GM19463 (cell line): Measurements from ENCODE around the gene RHOU.
A peak's percentile ranks its signal among the peaks of the same experiment; 100 is the strongest.

Source experiments
- ATAC-seq: cut with Tn5 transposase; IDR thresholded peaks from one replicate; pipeline ENCODE4 v1.9.1; 2021; ENCODE audit warnings: mild to moderate bottlenecking, moderate library complexity; ENCODE audit not compliant: unreplicated experiment

Gene RHOU

DNA sequence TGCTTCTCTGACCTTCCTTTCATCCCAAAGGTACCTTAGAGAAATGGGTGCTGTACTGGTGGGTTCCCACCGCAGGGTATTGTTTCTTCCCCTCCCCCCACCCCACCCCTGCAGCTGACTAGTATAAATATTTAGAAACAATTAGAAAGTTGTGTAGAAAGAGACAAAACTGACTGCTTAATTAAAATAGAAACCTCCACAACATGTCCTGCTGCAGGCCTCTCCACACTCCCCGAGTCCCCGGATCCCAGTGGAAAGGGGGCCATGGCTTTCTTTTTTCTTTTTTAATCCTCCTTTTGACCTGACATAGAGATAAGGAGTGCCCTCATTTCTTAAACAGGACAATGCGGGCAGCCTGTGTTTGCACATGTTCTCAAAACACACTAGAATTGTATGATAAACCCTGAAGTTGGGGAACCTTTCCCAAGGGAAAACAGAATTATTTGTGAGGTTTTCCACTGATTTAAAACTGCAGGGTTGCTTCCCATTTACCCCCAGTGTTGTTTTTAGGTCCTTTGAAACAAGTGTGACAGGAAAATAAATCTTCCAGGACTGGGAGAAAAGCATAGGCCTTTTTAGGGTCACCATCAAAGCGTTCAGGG lies 1.7 kb downstream of the RHOU start:
- no peak for ATAC-seq

GRCh38 chr1:228737601-228738041 lies 2.3 kb downstream of the RHOU start:
- no peak for ATAC-seq

- ATAC-seq: no peak
These were observed 4.5 kb downstream of the RHOU start for GRCh38 chr1:228739826-228740225.

- ATAC-seq: no peak
These were observed 5.5 kb downstream of the RHOU start for GRCh38 chr1:228740543-228741317.

- no peak for ATAC-seq
These were observed 7.1 kb downstream of the RHOU start for GRCh38 chr1:228742281-228742860.

DNA sequence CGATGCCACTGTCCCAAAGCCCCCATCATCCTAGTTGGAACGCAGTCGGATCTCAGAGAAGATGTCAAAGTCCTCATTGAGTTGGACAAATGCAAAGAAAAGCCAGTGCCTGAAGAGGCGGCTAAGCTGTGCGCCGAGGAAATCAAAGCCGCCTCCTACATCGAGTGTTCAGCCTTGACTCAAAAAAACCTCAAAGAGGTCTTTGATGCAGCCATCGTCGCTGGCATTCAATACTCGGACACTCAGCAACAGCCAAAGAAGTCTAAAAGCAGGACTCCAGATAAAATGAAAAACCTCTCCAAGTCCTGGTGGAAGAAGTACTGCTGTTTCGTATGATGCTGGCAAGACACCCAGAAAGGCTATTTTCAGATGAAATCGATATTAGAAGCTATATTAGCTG lies 8.1 kb downstream of the RHOU start:
- no peak for ATAC-seq

DNA sequence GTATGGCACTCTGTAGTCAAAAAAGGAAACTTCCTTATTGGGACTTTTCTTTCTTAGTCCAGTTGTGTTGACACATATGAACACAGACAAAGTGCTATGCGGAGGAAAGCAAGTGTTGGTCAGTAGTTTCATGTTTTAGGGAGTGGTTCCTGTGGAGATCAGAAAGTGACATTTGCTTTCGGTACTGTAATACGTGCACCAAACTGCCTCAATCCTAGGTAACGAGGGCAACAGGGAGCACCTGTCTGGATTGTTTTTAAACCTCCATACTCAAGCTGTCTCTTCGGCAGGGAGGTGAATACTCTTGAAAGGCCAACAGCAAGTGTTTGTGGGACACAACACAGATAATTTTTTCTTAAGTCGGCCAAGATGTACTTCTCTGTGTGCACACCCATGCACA lies 9.1 kb downstream of the RHOU start:
- ATAC-seq: no peak

DNA sequence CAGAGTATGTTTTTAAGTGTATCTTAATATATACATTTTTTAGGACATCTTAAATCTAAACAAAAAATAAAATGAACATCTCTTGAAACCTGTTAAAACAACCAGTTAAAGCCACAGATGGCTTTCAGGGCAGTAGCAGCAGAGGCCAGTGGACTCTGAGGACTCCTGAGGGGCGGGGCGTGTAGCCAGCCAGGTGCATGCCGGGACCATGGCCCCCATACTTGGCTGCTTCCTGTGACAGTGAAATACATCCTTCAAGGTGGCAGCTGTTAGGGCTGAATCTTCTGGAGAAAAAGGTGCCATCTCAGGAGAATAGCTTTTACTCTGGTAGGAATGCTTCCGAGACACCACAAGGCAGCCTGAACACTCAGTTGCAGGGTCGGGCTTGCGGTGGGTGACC lies 9.6 kb downstream of the RHOU start:
- ATAC-seq: no peak

- ATAC-seq: no peak
These were observed 10.2 kb downstream of the RHOU start for GRCh38 chr1:228745497-228745896.

- ATAC-seq: no peak
These were observed 12.1 kb downstream of the RHOU start for GRCh38 chr1:228747301-228747935.

GRCh38 chr1:228748029-228748428 lies 12.8 kb downstream of the RHOU start:
- no peak for ATAC-seq

GRCh38 chr1:228748431-228748830 lies 13.2 kb downstream of the RHOU start:
- no peak for ATAC-seq

DNA sequence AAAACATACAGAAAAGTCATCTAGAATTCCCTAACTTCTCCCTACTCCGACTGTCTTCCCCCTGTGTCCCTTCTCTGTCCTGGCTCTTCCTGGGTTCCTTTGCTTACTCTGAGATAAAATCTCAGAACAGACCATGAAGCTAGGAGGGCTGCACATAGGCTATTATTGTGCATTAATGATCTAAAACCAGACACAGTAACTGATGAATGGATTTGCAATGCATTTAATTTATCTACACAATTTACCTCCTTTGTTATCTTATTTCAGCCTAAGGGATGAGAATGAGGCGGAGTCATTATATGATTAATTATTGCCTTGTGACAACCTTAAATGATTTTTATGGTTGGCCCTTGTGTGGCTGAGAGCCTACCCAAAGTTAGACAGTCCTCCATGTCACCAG lies 14.5 kb downstream of the RHOU start:
- ATAC-seq: no peak

DNA sequence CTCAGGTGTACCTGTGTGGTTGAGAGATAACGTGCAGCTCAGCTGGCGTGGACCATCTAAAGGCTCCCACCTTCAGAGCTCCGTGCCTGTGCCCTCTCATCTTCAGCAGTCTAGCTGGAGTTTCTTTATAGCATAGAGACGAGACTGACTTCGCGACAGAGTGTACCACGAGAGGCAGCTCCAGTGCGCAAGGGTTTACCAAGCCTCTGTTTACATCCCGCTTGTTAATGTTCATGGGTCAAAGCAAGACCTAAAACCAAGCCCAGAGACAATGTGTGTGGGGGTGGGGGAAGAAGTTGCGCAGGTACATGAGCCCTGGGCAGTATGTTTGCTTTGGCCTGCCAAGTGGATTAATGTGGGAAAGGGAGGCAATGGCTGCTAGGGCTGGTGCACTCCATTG lies 15.6 kb downstream of the RHOU start:
- ATAC-seq: no peak

DNA sequence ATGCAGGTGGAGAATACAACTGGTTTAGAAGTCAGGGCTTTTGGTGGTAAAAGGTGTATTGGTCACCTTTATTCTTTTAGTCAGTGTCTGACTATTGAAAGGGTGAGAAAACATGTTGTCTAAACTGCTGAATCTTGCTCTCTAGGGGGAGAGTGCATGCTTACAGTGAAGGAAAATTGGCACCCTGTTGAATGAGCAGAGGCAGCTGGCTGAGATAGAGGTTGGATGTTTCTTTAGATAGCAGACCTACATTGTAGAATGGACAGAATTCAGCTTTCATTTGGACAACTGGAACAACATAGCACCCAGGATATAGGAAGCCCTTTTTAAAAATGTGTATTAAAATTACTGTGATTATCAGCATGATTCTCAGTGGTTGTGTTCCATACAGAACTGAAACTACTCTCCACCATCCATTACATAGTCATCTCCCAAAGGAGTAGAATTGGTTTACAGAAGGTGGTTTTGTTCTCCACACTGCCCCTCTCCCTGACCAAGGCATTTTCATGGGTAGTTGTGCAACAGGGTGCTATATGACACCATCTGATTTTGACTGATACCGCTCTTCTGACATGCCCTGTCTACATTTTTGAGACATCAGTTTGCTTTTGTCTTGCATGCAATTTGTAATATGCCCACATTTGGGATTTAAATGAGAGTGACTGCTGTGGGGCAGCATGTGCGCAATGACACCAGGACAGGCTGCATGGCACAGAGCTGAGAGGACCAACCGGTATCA lies 16.2 kb downstream of the RHOU start:
- ATAC-seq: peak; percentile 77

GRCh38 chr1:228752258-228752657 lies 17.0 kb downstream of the RHOU start:
- ATAC-seq: no peak

DNA sequence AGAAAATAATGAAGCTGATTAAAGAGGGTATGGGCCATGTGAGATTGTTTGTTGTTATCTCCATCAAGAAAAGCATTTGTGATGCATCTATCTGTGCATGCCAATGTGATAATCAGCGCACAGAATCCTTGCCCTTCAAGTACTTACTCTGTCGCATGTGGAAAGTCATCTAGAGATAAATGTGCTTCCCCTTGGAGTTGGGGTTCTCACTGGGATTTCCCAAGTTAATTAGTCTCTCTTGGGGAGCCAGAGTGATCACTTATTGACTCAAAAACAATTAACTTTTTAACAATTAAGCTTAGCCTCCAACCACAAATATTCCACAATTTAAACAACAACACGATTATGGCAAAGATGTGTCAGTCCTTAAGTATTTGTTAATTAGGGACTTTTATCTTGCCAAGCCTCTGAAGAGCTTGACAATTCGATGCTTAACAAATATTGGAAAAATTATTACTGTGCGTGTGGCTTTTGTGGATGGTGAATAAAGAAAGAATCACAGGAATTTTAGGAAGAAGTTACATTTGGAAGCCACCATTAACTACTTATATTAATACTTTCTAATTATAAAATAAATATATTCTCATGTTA lies 17.5 kb downstream of the RHOU start:
- ATAC-seq: no peak

- ATAC-seq: no peak
These were observed 18.0 kb downstream of the RHOU start for GRCh38 chr1:228753287-228753686.

GRCh38 chr1:228753786-228754360 lies 18.6 kb downstream of the RHOU start:
- ATAC-seq: no peak

- ATAC-seq: no peak
These were observed 19.5 kb downstream of the RHOU start for GRCh38 chr1:228754646-228755268.
